Suprapubic skin (tissue), 4 donors: ENCODE data around the gene ASCL5.

Experiments
- CTCF ChIP-seq, 2 donors: fragments of 200-600 bp in 1 of 2; fragments of 450-650 bp in 1 of 2; sonication (generic) in 1 of 2; IDR thresholded peaks; one replicate each; pipeline ENCODE4 v1.5.1; 2016 to 2019; ENCODE audit warnings: antibody characterized with exemption in 2 of 2, mild to moderate bottlenecking in 1 of 2, moderate library complexity in 1 of 2
- EP300 ChIP-seq: sonication (generic); formaldehyde crosslinking; IDR thresholded peaks from one replicate; pipeline ENCODE4 v1.6.1; 2017; ENCODE audit warnings: antibody characterized with exemption
- POLR2A ChIP-seq, 2 donors: fragments of 450-650 bp; IDR thresholded peaks; one replicate each; pipeline ENCODE4 v1.6.1; 2017; ENCODE audit warnings: antibody characterized with exemption in 2 of 2, mild to moderate bottlenecking in 2 of 2, moderate library complexity in 2 of 2
- POLR2AphosphoS5 ChIP-seq, 3 donors: sonication (generic); formaldehyde crosslinking; IDR thresholded peaks; one replicate each; pipeline ENCODE4 v1.6.1; 2017; ENCODE audit warnings: antibody characterized with exemption in 3 of 3

- no peak for TF ChIP-seq POLR2A (IDR thresholded peaks at IDR 0.05)
- TF ChIP-seq CTCF (IDR thresholded peaks at IDR 0.05), result no peak
- TF ChIP-seq POLR2AphosphoS5 (IDR thresholded peaks at IDR 0.05), result no peak
- TF ChIP-seq EP300, result no peak
Observed at GRCh38 chr1:201090541-201090940, 36.4 kb downstream of the ASCL5 start.
